Endothelial cell of coronary artery (primary cell): Measurements from ENCODE around the gene CFHR3. TPM values are rescaled to one million over a fixed set of nuclear protein-coding genes. Genes with fewer than 3 reads are reported as not detected.

Experiments used
- total RNA-seq: library from RNA; depleted of rRNA; stranded (reverse); fragments of >200 nt; gene quantifications from 2 replicates; pipeline ENCODE4 v1.2.3, GENCODE V29; 2014

Gene CFHR3
- total RNA-seq = not detected in 2 replicates

GRCh38 chr1:196774603-196775002 lies at the start of gene CFHR3:
CFHR3 (plus strand) TSS chr1:196774840; CDS start chr1:196774887, 47 bp downstream.

GRCh38 chr1:196819531-196819930 lies 44.9 kb downstream of the CFHR3 start, which contains the start of gene CFHR1:
CFHR1 (plus strand) TSS chr1:196819731; CDS start chr1:196819845, 114 bp downstream.

Other genes with a start within 250 kb of the CFHR3 start
- gene KCNT2, start 166.4 kb upstream of the CFHR3 start, total RNA-seq = 0.09 and 2.0 TPM in 2 replicates
- gene CFH, start 122.8 kb upstream of the CFHR3 start, total RNA-seq = 35.4 and 111 TPM in 2 replicates
- gene CFHR1, start 44.9 kb downstream of the CFHR3 start, total RNA-seq = 0.28 TPM in 1 of 2 replicates, not detected in the other
- not detected in 2 replicates for gene CFHR4, start 113.2 kb downstream of the CFHR3 start, total RNA-seq
- not detected in 2 replicates for gene CFHR2, start 168.9 kb downstream of the CFHR3 start, total RNA-seq
- not detected in 2 replicates for gene CFHR5, start 202.7 kb downstream of the CFHR3 start, total RNA-seq